ENCODE data around the gene CRYZL1. TPM values are rescaled to one million over a fixed set of nuclear protein-coding genes. Genes with fewer than 3 reads are reported as not detected.

CRYZL1 gene
- total RNA-seq, 1 donor from 2014 or later: 30.7 TPM

DNA sequence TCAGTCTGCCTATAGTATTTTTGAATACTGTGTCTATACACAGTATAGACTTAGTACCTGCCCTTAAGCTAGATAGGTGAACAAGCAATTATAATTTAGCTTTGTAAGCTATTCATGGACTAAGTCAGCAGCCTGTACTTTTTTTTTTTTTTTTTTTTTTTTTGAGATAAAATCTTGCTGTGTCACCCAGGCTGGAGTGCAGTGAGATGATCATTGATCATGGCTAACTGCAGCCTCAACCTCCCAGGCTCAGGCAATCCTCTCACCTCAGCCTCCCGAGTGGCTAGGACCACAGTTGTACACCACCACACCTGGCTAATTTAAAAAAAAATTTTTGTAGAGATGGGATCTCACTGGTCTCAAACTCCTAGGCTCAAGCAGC is 18.0 kb upstream of the CRYZL1 start:
- Histone ChIP-seq H3K9ac (ENCODE audit: low read length) (no peak overlapping the region), H3K4me2 (ENCODE audit: low read length) (no peak overlapping the region), H3K4me3 (ENCODE audit: insufficient read depth, low read depth, low read length) (no peak overlapping the region), H3K4me1 (ENCODE audit: insufficient read depth, low read length) (peaks cover 19% of the 10 kb centered on the region), H3K27ac (ENCODE audit: low read depth, low read length) (no peak overlapping the region), H3K79me2 (ENCODE audit: insufficient read depth, low read length) (peaks cover 89% of the 10 kb centered on the region), H3K36me3 (ENCODE audit: insufficient read depth, low read length) (no peaks in the 10 kb centered on the region), H3K27me3 (ENCODE audit: insufficient read depth, low read length) (no peaks in the 10 kb centered on the region), H3K9me3 (ENCODE audit: insufficient read depth, low read depth, low read length) (no peaks in the 10 kb centered on the region), H4K20me1 (ENCODE audit: insufficient read depth, low read length) (peaks cover 18% of the 10 kb centered on the region), H2AFZ (ENCODE audit: low read depth, low read length) (no peak overlapping the region)
- TF ChIP-seq EZH2 (IDR thresholded peaks at IDR 0.05; ENCODE audit: insufficient read depth, low read length): no peak
- TF ChIP-seq CTCF (IDR thresholded peaks at IDR 0.05; ENCODE audit: insufficient read depth, low read depth, low read length): no peak
- FAIRE-seq (no peak), DNase-seq (ENCODE audit: low read depth) (no peak)
- H3K9me3 Mint-ChIP-seq (ENCODE audit: unreplicated experiment): peaks cover 5% of the 10 kb centered on the region
- H3K4me3 Mint-ChIP-seq (ENCODE audit: unreplicated experiment): no peak overlapping the region
- H3K27me3 Mint-ChIP-seq (ENCODE audit: low read depth, unreplicated experiment): no peaks in the 10 kb centered on the region
- peaks cover 8% of the 10 kb centered on the region for H3K36me3 Mint-ChIP-seq (ENCODE audit: low read depth, unreplicated experiment)
- H3K27ac Mint-ChIP-seq (ENCODE audit: unreplicated experiment): no peak overlapping the region
- peaks cover 28% of the 10 kb centered on the region for H3K4me1 Mint-ChIP-seq (ENCODE audit: low read depth, unreplicated experiment)

DNA sequence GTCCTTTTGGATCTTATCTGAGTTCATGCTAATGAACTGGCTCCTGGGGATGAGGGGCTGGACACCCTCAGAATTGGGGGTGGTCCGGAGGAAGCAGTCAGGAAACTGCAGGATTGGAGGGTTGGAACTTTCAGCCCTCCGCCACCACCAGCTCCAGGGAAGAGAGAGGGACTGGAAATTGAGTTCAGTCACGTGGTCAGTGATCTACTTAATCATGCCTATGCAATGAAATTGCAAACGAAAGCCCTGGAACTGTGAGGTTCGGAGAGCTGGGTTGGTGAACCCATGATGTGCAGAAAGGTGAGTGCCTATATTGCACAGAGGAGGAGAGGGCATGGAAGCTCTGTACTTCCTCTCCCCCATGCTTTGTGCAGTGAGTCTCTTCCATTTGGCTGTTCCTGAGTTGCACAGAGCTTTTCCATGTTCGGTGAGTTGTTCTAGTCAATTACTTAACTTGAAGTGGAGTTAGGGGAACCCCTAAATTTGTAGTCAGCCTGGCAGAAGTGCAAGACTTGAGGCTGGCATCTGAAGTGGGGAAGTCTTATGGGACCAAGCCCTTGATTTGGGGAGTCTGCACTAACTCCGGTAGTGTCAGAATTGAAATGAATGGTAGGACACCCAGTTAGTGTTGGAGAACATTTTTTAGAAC is 17.5 kb upstream of the CRYZL1 start:
- H3K36me3 Mint-ChIP-seq (ENCODE audit: low read depth, unreplicated experiment): peaks cover 7% of the 10 kb centered on the region
- Histone ChIP-seq H3K36me3 (ENCODE audit: insufficient read depth, low read length) (peaks cover 2% of the 10 kb centered on the region), H3K27me3 (ENCODE audit: insufficient read depth, low read length) (no peaks in the 10 kb centered on the region), H3K27ac (ENCODE audit: low read depth, low read length) (no peak overlapping the region), H3K79me2 (ENCODE audit: insufficient read depth, low read length) (peaks cover 89% of the 10 kb centered on the region), H3K4me3 (ENCODE audit: insufficient read depth, low read depth, low read length) (no peak overlapping the region), H3K9ac (ENCODE audit: low read length) (no peak overlapping the region), H3K4me1 (ENCODE audit: insufficient read depth, low read length) (peaks cover 19% of the 10 kb centered on the region), H3K4me2 (ENCODE audit: low read length) (no peak overlapping the region), H3K9me3 (ENCODE audit: insufficient read depth, low read depth, low read length) (no peaks in the 10 kb centered on the region), H4K20me1 (ENCODE audit: insufficient read depth, low read length) (peaks cover 13% of the 10 kb centered on the region), H2AFZ (ENCODE audit: low read depth, low read length) (no peak overlapping the region)
- no peak for DNase-seq (ENCODE audit: low read depth)
- no peak overlapping the region for H3K27ac Mint-ChIP-seq (ENCODE audit: unreplicated experiment)
- FAIRE-seq: no peak
- no peak overlapping the region for H3K4me3 Mint-ChIP-seq (ENCODE audit: unreplicated experiment)
- TF ChIP-seq EZH2 (IDR thresholded peaks at IDR 0.05; ENCODE audit: insufficient read depth, low read length): no peak
- TF ChIP-seq CTCF (IDR thresholded peaks at IDR 0.05; ENCODE audit: insufficient read depth, low read depth, low read length): no peak
- peaks cover 28% of the 10 kb centered on the region for H3K4me1 Mint-ChIP-seq (ENCODE audit: low read depth, unreplicated experiment)
- no peaks in the 10 kb centered on the region for H3K27me3 Mint-ChIP-seq (ENCODE audit: low read depth, unreplicated experiment)
- H3K9me3 Mint-ChIP-seq (ENCODE audit: unreplicated experiment): peaks cover 5% of the 10 kb centered on the region

GRCh38 chr21:33657124-33657820 is 15.7 kb upstream of the CRYZL1 start:
- H3K36me3 ChIP-seq (ENCODE audit: insufficient read depth, low read length): peaks cover 2% of the 10 kb centered on the region
- no peak for TF ChIP-seq EZH2 (IDR thresholded peaks at IDR 0.05; ENCODE audit: insufficient read depth, low read length)
- TF ChIP-seq CTCF (IDR thresholded peaks at IDR 0.05; ENCODE audit: insufficient read depth, low read depth, low read length): no peak
- H3K9ac ChIP-seq (ENCODE audit: low read length): no peak overlapping the region
- FAIRE-seq: no peak
- Mint-ChIP-seq H3K9me3 (ENCODE audit: unreplicated experiment) (peaks cover 5% of the 10 kb centered on the region), H3K4me1 (ENCODE audit: low read depth, unreplicated experiment) (peaks cover 28% of the 10 kb centered on the region), H3K27me3 (ENCODE audit: low read depth, unreplicated experiment) (no peaks in the 10 kb centered on the region), H3K4me3 (ENCODE audit: unreplicated experiment) (no peak overlapping the region), H3K36me3 (ENCODE audit: low read depth, unreplicated experiment) (peaks cover 6% of the 10 kb centered on the region), H3K27ac (ENCODE audit: unreplicated experiment) (peak overlapping the region; percentile 75)
- DNase-seq (ENCODE audit: low read depth): no peak
- H3K79me2 ChIP-seq (ENCODE audit: insufficient read depth, low read length): peaks cover 88% of the 10 kb centered on the region
- no peak overlapping the region for H3K27ac ChIP-seq (ENCODE audit: low read depth, low read length)
- peak overlapping the region; percentile 38 for H3K4me2 ChIP-seq (ENCODE audit: low read length)
- peaks cover 19% of the 10 kb centered on the region for H3K4me1 ChIP-seq (ENCODE audit: insufficient read depth, low read length)
- peaks cover 6% of the 10 kb centered on the region for H4K20me1 ChIP-seq (ENCODE audit: insufficient read depth, low read length)
- no peak overlapping the region for H2AFZ ChIP-seq (ENCODE audit: low read depth, low read length)
- no peak overlapping the region for H3K4me3 ChIP-seq (ENCODE audit: insufficient read depth, low read depth, low read length)
- no peaks in the 10 kb centered on the region for H3K27me3 ChIP-seq (ENCODE audit: insufficient read depth, low read length)
- no peaks in the 10 kb centered on the region for H3K9me3 ChIP-seq (ENCODE audit: insufficient read depth, low read depth, low read length)
